Skeletal muscle cell (primary cell): ENCODE measurements around the gene VPS16.
"Not testable (repeated sequence)": the region's sequence is repeated elsewhere in the genome, so short reads cannot be mapped to it uniquely, and the experiment has no call there.

Experiments
- DNase-seq: peaks from one replicate; pipeline ENCODE4 v3.0.0-alpha.2; 2010; ENCODE audit warnings: low read depth
- H3K4me3 ChIP-seq: 2 replicates; pipeline ENCODE4 v1.5.1; 2011; ENCODE audit warnings: low read depth, mild to moderate bottlenecking, control low read depth, low read length, moderate library complexity

Gene VPS16

DNA sequence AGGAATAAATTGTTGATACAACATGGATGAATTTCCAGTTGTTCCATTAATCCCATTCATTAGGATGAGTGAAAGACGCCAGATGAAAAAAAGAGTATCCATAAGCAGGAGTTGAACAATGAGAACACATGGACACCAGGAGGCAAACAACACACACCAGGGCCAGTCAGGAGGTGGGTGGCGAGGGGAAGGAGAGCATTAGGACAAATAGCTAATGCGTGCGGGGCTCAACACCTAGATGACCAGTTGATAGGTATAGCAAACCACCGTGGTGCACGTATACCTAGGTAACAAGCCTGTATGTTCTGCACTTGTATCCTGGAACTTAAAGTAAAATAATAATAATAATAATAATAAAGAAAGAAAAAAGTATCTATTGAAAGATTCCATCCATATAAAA is 11.2 kb upstream of the VPS16 start:
- H3K4me3 ChIP-seq: no peak overlapping the region
- DNase-seq: no peak

DNA sequence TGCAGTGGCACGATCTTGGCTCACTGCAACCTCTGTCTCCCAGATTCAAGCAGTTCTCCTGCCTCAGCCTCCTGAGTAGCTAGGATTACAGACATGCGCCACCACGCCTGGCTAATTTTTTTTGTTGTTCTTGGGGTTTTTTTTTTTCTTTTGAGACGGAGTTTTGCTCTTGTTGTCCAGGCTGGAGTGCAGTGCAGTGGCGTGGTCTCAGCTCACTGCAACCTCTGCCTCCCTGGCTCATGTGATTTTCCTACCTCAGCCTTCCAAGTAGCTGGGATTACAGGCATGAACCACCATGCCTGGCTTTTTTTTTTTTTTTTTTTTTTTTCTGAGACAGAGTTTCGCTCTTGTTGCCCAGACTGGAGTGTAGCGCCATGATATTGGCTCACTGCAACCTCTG is 9.3 kb upstream of the VPS16 start:
- not testable (repeated sequence) for H3K4me3 ChIP-seq, DNase-seq

DNA sequence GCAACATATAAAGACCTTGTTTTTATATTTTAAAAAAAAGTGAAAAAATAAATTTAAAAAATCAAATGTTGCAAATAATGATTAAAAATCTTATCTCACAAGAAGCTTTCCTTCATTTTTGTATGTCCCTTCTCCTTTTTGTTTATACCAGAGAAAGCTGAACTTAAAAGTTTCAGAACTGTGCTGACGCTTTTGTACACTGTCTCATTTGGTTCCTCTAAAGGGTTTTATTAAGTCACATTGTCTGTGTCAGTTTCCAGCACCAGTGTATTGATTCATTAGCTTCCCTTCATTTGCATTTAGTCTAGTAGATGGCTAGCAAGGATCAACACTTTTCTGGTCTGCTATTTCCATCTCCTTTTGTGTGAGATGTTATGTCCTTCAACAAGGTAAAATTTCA is 6.8 kb upstream of the VPS16 start:
- no peak for DNase-seq
- H3K4me3 ChIP-seq: no peak overlapping the region

DNA sequence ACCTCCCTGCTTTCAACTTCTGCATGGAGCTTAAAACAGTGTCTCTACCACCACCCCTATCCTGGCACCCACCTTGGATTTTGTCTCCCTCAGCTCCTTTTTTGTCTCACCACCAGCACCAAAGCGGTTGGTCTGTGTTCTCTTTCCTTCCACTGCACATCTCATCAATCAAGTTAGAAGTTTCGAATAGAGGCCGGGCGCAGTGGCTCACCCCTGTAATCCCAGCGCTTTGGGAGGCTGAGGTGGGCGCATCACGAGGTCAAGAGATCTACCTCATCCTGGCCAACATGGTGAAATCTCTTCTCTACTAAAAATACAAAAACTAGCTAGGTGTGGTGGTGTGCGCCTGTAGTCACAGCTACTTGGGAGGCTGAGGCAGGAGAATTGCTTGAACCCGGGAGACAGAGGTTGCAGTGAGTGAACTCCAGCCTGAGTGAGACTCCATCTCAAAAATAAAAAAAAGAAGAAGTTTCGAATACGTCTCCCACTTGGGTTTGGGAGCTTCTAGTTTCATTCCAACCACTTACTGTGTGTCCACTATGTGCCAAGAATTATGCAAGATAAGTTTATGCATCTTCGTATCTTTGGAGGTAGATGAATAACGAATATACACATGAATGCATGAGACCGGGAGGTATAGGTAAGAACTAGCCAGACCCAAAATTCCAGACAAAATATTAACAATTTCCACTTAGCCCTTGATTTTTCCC is 6.0 kb upstream of the VPS16 start:
- DNase-seq: no peak
- no peak overlapping the region for H3K4me3 ChIP-seq

DNA sequence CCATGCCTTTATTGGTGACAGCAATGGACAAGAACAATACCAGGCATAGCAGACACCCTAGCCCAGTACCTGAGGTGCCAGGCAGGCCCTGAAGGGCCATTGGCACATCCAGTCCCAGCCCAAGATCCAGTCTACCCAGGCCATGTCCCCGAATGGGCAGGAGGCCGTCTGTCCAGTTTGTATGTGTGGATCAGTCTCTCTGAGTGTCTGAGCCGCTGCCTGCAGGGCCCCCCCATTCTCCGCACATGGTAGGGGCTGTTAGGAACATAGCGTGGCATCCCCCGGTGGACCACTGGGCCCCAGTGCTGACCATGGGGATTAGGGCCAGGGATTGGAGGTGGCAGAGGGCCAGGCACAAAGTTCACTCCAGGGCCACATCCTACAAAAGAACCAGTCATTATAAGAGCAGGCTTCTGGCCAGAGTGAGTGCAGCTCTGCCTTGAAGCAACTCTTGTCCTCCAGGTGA is 5.2 kb upstream of the VPS16 start:
- no peak overlapping the region for H3K4me3 ChIP-seq
- no peak for DNase-seq

DNA sequence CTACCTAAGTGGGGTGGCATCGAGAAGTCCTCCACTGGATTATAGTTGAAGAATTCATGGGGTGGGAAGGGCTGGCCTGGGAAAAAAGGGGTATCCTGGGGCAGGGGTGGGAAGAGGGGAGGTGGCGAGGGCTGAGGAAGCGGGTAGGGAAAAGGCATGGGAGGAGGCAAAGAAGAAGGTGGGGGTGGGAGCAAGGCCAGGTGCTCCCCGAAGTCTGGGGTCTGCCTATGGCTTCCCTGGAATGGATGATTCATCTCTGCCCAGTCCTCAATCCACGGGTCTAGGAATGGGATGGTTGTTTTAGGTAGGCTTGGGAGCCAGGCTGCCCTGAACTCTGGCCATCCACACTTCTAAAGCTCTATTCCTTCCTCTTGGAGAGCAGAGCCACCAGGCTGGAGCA is 4.5 kb upstream of the VPS16 start:
- no peak for DNase-seq
- no peak overlapping the region for H3K4me3 ChIP-seq

DNA sequence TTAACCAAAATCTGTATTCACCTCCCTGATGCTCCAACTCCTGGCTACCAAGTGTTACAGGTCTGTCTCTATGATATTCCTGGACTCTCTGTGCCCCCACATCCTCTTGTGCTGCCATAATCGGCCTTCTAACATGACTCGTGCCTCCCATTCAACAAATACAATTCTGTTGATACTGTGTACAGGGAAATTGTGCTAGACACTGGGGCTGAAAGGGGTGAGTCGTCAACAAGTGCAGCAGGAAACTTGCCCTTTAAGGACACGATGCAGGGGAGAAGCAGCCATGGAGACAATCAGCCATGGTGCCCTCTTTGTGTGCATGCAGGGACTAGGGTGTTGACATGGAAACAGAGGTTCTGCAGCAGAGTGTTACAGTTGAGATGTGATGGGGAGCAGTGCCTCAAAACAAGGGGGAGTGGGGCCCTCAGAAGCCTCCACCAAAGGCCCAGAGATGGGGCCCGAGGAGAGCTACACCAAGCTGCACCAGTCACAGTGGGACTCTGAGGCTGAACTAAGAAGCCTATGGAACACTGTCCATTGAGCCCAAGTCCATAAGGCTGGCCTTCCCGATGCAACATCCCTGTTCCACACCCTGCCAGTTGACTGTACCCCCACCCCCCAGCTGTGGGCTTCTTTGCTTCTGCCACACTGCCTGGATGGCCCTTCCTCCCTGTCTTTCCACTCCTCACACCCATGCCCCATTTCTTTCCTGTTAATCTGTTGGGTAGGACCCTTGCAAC is 3.2 kb upstream of the VPS16 start:
- no peak for DNase-seq
- no peak overlapping the region for H3K4me3 ChIP-seq

DNA sequence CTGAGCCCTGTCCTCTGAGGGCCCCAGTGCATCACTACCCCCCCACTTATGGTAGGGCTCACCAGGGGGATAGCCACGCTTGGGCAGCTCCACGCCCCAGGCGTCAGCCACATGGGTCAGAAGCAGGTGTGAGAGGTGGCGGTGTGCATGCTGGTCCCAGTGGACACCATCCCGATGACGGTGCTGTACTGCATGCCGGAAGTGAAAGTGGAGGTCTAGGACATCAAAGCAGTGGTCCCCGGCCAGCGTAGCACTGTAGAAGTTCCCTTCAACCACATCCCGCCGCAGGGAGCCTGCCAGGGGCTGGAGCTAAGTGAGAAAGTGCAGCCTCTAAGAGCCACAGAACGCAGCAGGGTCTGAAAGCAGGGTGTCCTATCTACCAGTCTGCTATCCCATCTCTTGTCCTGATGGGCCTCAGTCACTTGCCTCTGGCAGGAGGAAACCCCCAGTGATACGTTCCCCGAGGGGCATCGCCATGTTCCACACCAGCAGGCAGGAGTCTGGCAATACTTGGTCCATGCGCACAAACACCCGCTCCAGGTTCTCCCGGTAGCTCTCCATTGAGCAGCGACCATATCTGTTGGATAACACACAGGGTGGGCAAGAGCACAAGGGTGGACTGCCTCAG is 2.3 kb upstream of the VPS16 start:
- DNase-seq: no peak
- H3K4me3 ChIP-seq: no peak overlapping the region

DNA sequence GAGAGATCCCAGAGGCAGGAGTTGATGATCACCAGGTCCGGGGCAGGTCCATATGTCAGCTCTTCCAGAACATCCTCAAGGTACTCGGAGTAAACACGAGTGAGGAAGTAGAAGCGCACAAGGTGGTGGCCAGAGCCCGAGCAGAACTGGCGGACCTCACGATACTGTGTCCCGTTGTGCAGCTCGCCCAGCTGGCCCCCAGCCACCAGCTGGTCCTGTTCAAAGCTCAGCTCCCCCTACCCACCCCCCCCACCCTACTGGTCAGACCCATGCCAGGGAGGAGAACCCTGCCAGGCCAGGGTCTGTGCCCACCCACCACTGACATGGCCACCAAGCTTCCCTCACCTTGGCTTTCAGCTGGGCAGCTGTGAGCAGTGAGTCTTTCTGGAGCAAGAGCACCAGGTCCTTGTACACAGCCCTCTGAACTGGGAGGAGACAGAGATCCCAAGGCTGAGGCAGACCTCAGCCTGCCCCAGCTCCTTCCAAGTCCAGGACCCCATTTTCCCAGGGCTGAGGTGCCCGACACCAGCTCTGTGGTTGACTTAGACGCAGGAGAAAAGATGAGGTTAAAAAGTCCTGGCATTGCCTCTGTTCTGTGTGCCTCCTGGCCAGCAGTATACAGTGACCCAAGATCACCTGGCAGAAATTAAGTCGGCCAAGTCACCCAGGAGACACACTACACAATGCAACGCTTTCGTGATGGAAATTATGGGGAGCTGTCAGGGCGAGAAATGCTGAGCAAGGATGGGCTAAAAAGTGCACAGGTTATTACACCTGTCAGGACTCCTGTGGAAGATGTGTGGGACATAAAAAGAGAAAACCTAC is 1.5 kb upstream of the VPS16 start:
- no peak overlapping the region for H3K4me3 ChIP-seq
- no peak for DNase-seq

DNA sequence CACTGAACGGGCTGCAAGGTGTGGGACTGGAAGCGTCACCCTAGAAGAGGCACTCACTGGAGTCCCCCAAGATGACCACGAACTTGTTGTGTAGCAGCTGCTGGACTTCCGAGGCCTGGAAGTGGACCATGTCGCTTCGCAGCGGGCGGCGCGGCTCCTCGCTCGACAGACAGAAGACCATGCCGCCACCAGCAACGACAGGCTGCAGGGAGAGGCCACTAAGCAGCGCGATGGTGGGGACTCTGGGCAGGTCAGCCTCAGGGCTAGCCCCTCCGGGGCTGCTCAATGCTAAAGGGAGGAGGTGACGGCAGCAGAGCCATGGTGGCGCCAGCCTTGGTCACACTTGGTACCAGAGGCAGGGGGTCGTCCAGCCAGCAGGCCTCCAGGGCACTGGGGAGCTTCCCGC is 810 bp upstream of the VPS16 start:
- DNase-seq: no peak
- H3K4me3 ChIP-seq: peak overlapping the region; percentile 88

DNA sequence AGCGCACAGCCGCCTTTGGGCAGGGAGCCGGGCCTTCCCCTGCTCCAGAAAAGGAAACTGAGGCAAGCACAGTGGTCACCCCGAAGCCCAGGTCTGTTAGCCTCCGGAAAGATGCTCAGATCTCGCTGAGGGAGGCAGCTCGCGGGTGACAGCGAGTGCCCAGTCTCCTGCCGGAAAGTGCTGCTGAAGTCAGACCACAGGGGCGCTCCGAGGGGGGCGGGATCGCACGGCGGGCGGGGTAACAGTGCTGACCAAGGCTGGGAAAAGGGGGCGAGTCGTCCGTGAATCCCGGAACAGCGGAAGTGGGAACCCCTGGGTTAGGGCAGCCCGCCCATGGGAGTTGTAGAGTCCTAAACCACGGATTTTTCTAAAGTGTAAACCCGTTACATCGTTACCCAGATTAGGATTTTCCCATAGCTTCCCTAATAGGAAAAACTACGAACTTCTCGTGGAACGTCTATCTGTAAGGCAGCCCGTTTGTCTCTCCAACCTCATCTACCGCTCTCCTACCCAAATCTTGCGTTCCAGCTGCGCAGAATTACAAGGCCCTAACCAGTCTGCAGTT is 504 bp downstream of the VPS16 start:
- H3K4me3 ChIP-seq: peak overlapping the region; percentile 88
- peak; percentile 54 for DNase-seq

DNA sequence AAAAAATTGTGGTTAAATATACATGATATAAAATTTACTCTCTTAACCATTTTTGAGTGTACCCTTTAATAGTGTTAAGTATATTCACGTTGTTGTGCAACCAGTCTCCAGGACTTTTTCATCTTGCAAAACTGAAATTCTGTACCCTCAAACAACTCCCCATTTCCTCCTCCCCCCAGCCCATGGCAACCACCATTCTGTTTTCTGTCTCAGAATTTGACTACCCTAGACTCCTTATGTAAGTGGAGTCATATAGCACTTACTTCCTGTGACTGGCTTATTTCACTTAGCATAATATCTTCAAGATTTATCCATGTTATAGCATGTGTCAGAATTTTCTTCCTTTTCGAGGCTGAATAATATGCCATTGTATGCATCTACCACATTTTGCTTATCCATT is 5.1 kb downstream of the VPS16 start:
- DNase-seq: no peak
- H3K4me3 ChIP-seq: no peak overlapping the region

DNA sequence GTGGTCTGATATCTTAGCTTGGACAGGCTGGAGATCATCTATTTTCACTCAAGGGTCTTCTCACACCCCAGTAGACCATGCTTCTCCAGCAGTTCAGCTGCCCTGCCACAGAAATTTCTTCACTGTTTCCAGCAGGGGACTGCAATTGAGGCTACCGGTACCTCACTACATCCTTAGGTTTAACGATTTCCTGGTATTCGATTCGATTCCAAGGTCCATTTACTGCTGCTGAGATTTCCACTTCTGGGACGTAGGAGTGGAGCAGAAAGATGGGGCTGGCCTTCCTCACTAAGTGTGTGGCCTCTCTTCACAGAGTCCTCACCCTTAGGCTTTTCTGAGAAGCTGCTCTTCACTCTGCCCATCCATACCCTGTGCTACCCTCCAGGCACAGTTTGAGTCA is 6.2 kb downstream of the VPS16 start:
- no peak for DNase-seq
- no peak overlapping the region for H3K4me3 ChIP-seq

DNA sequence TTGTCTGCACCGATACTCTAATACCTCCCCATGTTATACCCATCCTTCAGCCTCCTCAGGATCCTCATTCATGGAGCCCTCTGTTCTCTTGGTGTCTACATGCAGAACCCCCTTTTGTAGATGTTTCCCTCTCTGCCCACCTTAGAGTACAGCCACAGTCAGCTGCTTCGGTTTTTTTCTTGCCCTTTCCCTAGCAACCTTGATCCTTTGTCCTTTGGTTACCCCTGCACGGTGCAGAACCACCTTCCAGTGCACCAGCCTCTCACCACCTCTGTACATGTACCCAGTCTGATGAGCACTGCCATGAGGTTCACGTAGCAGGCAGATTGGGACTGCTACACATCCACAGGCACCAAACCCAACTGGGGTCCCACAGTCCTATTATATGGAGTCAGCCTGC is 7.3 kb downstream of the VPS16 start:
- DNase-seq: no peak
- H3K4me3 ChIP-seq: no peak overlapping the region

DNA sequence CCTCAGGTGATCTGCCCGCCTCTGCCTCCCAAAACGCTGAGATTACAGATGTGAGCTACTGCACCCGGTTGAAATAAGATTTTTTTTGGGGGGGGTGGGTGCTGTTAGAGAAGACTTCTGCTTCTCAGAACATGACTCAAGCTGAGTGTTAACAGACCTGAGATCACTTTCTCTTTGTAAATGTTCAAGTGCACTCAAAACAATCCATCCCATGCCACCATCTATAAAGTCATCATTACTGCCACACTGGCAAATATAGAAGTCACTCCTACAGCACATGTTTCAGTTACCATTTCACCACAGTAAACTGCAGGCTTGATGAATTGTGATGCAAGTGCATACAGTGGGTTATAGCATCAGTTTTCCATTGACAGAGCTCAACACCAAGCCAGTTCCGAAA is 9.0 kb downstream of the VPS16 start:
- no peak overlapping the region for H3K4me3 ChIP-seq
- no peak for DNase-seq

DNA sequence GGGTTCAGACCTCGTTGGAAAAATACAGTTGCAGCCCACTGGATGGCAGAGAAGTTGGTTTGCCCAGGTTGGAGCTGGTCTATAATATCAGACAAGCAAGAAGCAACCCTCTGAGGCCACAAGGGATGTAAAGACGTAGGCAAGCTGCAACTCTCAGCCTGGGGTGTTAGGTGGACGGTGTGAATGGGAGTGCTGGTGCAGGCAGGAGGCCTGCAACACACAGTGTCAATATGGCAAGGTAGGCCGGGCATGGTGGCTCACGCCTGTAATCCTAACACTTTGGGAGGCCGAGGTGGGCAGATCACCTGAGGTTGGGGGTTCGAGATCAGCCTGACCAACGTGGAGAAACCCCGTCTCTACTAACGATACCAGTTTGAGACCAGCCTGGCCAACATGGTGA is 10.5 kb downstream of the VPS16 start:
- DNase-seq: no peak
- no peak overlapping the region for H3K4me3 ChIP-seq

DNA sequence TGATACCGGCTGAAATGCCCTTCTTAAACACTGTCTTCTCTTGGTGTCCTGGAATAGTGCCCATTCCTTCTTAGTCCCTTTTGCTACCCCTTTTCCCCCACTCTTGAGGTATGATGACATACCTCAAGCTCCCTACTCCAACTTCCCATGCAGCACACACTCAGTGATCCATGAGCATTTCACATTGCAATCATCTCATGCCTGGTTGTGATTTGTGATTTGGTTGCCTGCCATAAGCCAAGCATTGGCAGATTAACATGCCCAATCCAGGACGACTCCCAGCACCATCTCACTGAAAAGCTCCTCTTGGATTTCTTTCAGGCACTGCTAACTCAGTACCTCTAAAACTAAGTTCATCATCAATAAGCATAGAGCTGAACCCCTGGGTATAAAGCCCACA is 18.0 kb downstream of the VPS16 start:
- no peak for DNase-seq
- H3K4me3 ChIP-seq: no peak overlapping the region

DNA sequence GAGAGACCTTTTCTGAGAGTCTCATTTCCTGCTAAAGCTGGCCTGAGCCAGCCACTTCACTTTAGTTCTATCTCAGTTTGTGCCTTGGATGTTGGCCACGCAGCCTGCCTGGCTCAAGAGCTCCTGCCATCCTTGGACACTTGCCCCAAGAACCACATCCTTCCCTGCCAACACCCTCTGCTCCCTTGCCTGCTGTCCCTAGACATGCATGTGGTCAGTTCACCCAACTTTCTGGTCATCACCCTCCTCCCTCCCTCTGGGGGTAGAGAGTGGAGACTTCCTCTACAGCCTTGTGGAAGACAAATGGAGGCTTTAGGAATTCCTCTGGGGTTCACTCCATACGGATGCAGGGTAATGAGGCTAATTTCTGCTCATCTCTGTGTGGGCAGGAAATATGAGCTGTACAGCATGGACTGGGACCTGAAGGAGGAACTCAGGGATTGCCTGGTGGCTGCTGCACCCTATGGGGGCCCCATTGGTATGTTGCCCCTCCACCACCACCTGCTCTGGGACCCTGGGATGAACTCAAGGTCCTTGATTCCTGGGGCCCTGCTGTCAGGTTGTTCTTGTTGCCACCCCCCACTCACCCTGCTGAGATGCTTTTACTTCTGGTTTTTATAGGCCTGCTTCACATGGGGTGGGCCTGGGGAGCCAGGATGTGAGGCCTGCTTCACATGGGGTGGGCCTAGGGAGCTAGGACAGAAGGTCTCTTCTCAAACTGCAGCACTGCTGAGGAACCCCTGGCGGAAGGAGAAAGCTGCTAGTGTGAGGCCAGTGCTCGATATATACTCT is 19.0 kb downstream of the VPS16 start:
- no peak for DNase-seq
- H3K4me3 ChIP-seq: no peak overlapping the region

DNA sequence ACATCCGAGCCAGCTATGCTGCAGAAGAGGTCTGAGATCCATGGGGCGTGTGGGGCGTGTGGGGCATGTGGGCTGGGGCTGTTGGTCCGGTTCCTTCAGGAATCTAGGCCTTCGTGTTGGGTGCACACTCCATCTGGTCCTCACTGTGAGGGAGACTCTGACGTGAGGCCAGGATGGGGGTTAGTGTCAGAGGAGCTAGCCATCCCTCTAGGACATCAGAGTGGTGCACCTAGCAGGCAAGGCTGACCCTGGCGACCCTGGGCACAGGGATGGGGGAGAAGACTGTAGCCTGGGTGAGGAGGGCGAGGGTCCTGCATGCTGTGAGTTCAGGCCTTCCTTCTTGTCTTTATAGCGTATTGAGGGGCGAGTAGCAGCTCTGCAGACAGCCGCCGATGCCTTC is 24.1 kb downstream of the VPS16 start:
- DNase-seq: no peak

More for the DNA sequence above, 24.1 kb downstream of the VPS16 start:
- no peak overlapping the region for H3K4me3 ChIP-seq
